ENCODE data around the gene TRIM7.
"Not testable (repeated sequence)": the region's sequence is repeated elsewhere in the genome, so short reads cannot be mapped to it uniquely, and the experiment has no call there.

Gene TRIM7

DNA sequence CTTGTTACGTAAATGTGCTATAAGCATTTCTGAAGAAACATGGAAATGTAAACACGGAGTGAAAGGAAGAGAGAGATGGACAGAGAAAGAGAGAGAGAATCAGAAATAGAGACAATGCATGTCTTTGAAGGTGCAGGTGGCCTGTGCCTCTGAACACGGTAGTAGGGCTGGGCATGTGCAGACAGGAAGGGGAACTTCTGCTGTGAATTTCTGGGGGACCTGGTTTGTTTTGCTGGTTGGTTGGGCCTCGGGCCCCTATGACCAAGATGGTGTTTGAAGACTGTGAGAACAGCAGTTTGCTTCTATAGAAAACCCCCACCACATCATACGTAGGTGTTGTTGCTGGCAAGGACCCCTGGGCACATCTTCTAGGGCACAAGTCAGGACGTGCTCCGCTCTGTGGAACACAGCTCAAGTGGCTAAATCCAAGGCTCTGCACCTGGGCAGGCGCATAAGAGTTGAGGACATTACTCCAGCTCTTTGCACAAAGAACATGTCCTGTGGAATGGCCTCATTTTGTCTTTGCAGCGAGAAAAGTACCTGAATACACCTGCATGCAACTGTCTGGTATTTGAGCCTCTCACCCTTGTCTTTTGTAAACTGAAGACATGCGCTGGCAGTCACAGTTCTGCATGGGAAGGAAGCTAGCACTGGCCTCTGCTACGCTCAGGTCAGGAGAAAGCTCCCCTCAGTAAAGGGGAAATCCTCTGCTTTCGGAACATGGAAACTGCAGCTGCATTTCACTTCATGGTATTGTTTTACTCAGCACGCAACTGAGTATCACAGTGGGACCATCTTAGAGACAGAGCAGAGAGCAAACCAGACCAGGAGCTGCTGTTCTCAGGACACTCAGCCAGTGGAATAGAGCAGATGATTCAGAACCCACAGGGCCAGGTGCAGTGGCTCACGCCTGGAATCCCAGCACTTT is 54.9 kb downstream of the TRIM7 start:
- DNase-seq, result no peak

DNA sequence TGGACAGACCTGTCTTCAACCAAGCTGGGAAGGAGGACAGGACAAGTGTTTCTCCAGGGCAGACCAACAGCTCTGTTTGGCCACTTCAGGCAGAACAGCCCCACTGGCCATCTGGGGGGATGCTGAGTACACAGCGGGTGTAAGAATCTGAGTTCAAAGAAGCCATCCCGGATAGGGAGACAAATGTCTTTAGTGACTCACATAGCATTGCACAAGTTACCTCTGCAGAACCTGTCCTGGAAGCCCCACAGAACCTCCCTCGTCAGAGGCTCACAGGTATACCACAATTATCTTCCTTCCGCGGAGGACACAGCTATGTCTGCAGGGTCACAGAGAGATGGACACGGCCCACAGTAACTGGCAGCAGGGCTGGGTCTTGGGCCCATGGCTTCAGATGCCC is 55.6 kb downstream of the TRIM7 start:
- no peak for DNase-seq

DNA sequence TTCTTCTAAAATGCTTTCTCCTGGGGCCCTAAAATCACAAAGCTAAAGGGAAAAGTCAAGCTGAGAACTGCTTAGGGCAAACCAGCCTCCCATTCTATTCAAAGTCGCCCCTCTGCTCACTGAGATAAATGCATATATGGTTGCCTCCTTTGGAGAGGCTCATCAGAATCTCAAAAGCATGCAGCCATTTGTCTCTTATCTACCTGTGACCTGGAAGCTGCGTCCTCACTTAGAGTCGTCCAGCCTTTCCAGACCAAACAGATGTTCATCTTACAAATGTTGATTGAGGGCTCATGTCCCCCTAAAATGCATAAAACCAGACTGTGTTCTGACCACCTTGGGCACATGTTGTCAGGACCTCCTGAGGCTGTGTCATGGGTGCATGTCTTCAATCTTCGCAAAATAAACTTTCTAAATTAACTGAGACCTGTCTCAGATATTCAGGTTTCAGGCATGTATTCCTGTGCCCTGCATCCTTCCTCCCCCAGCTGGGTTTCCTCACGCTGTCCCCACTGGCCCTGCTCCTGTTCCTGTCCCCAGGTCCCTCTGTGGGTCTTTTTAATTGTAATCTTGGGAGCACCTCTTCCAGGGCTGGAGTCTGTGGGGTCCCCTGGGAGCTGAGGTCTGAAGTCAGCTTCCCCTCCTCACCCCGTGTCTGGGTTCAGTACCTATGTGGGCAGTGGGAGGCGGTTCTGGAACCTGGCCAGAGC is 57.9 kb downstream of the TRIM7 start, which contains the start of gene OR2V2:
TSS of gene OR2V2 (plus strand) at position 660 of the 710 bp plus-strand sequence. CDS start 7,357 bp downstream, outside the sequence.
- DNase-seq, result not testable (repeated sequence)

DNA sequence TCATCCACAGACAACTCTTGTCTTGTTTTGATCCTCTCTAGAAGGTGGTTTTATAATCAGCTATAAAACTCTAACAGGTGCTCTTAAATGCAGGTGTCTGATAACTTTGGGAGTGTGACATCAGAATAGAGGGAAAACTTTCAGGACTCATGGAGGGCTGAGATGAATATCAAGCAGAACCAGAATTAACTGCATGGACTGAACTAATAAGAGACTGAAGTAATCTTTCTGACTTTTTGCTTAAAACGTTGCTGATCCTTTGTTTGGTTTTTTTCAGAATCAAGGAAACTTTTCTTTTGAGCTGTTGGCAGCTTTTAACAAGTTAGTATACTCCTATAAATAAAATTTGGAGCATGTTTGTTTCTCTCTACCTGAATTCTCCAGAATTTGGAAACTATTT is 59.9 kb downstream of the TRIM7 start:
- DNase-seq, result no peak

All from suppressor macrophage (primary cell).